ENCODE results near the gene ANKRD55.
"Not testable (repeated sequence)": the region's sequence is repeated elsewhere in the genome, so short reads cannot be mapped to it uniquely, and the experiment has no call there.

Gene ANKRD55

GRCh38 chr5:56207537-56207936 lies 25.6 kb downstream of the ANKRD55 start:
- DNase-seq (ENCODE audit: low spot score), result no peak

GRCh38 chr5:56206126-56206910 lies 26.8 kb downstream of the ANKRD55 start:
- no peak for DNase-seq (ENCODE audit: low spot score)

GRCh38 chr5:56203936-56204335 lies 29.2 kb downstream of the ANKRD55 start:
- DNase-seq (ENCODE audit: low spot score), result not testable (repeated sequence)

GRCh38 chr5:56202483-56202882 lies 30.6 kb downstream of the ANKRD55 start:
- no peak for DNase-seq (ENCODE audit: low spot score)

- not testable (repeated sequence) for DNase-seq (ENCODE audit: low spot score)
Measured at GRCh38 chr5:56201762-56202261, 31.3 kb downstream of the ANKRD55 start.

- DNase-seq (ENCODE audit: low spot score), result peak; percentile 57
Measured at GRCh38 chr5:56200971-56201666, 32.0 kb downstream of the ANKRD55 start.

- no peak for DNase-seq (ENCODE audit: low spot score)
Measured at GRCh38 chr5:56195016-56195415, 38.1 kb downstream of the ANKRD55 start.

- DNase-seq (ENCODE audit: low spot score), result no peak
Measured at GRCh38 chr5:56192246-56192645, 40.9 kb downstream of the ANKRD55 start.

GRCh38 chr5:56191656-56192055 lies 41.5 kb downstream of the ANKRD55 start:
- DNase-seq (ENCODE audit: low spot score), result no peak

- no peak for DNase-seq (ENCODE audit: low spot score)
Measured at GRCh38 chr5:56190497-56190896, 42.6 kb downstream of the ANKRD55 start.

GRCh38 chr5:56185768-56186311 lies 47.3 kb downstream of the ANKRD55 start:
- no peak for DNase-seq (ENCODE audit: low spot score)

GRCh38 chr5:56183506-56183905 lies 49.6 kb downstream of the ANKRD55 start:
- no peak for DNase-seq (ENCODE audit: low spot score)

- DNase-seq (ENCODE audit: low spot score), result no peak
Measured at GRCh38 chr5:56179442-56179841, 53.7 kb downstream of the ANKRD55 start.

GRCh38 chr5:56178823-56179222 lies 54.3 kb downstream of the ANKRD55 start:
- no peak for DNase-seq (ENCODE audit: low spot score)

GRCh38 chr5:56176871-56177533 lies 56.1 kb downstream of the ANKRD55 start:
- no peak for DNase-seq (ENCODE audit: low spot score)

- DNase-seq (ENCODE audit: low spot score), result no peak
Measured at GRCh38 chr5:56176155-56176798, 56.9 kb downstream of the ANKRD55 start.

- no peak for DNase-seq (ENCODE audit: low spot score)
Measured at GRCh38 chr5:56175488-56175887, 57.6 kb downstream of the ANKRD55 start.

GRCh38 chr5:56175021-56175420 lies 58.1 kb downstream of the ANKRD55 start:
- no peak for DNase-seq (ENCODE audit: low spot score)

- DNase-seq (ENCODE audit: low spot score), result no peak
Measured at GRCh38 chr5:56172241-56172640, 60.9 kb downstream of the ANKRD55 start.

GRCh38 chr5:56170557-56170956 lies 62.6 kb downstream of the ANKRD55 start:
- DNase-seq (ENCODE audit: low spot score), result no peak

GRCh38 chr5:56169949-56170348 lies 63.2 kb downstream of the ANKRD55 start:
- DNase-seq (ENCODE audit: low spot score), result no peak

GRCh38 chr5:56169281-56169680 lies 63.8 kb downstream of the ANKRD55 start:
- no peak for DNase-seq (ENCODE audit: low spot score)

All from hematopoietic multipotent progenitor cell treated with erythropoietin and hydrocortisone succinate and interleukin-3 and kit ligand, for 17 days (in vitro differentiated cells).